GM23248 (cell line): ENCODE results near the gene REP15. TPM values are rescaled to one million over a fixed set of nuclear protein-coding genes. Genes with fewer than 3 reads are reported as not detected.

Experiments
- DNase-seq: peaks from one replicate; pipeline ENCODE4 v3.0.0-alpha.2; 2015
- H2AFZ ChIP-seq: fragments of 200-600 bp; sonication (generic); 2 replicates; pipeline ENCODE4 v1.6.1; 2016; ENCODE audit warnings: antibody characterized with exemption
- H3F3A ChIP-seq: fragments of 200-600 bp; sonication (generic); 2 replicates; pipeline ENCODE4 v1.6.1; 2016; ENCODE audit warnings: mild to moderate bottlenecking, antibody characterized with exemption, mixed run types; ENCODE audit not compliant: insufficient read depth
- H3K27ac ChIP-seq: fragments of 200-600 bp; sonication (generic); 2 replicates; pipeline ENCODE4 v1.5.1; 2016; ENCODE audit warnings: mild to moderate bottlenecking
- H3K27me3 ChIP-seq: fragments of 200-600 bp; sonication (generic); replicated peaks from 2 replicates; pipeline ENCODE4 v1.6.1; 2016; ENCODE audit warnings: mild to moderate bottlenecking; ENCODE audit not compliant: insufficient read depth
- H3K36me3 ChIP-seq: fragments of 200-600 bp; sonication (generic); 2 replicates; pipeline ENCODE4 v1.6.1; 2016; ENCODE audit warnings: low read depth, mild to moderate bottlenecking
- H3K4me1 ChIP-seq: fragments of 200-600 bp; sonication (generic); 2 replicates; pipeline ENCODE4 v1.6.1; 2016; ENCODE audit warnings: mild to moderate bottlenecking; ENCODE audit not compliant: insufficient read depth
- H3K4me2 ChIP-seq: fragments of 200-600 bp; sonication (generic); one replicate; pipeline ENCODE4 v1.6.1; 2016; ENCODE audit warnings: mild to moderate bottlenecking; ENCODE audit not compliant: unreplicated experiment
- H3K4me3 ChIP-seq: fragments of 200-600 bp; sonication (generic); 2 replicates; pipeline ENCODE4 v1.5.1; 2016; ENCODE audit warnings: mild to moderate bottlenecking
- H3K79me2 ChIP-seq: fragments of 200-600 bp; sonication (generic); 2 replicates; pipeline ENCODE4 v1.6.1; 2016; ENCODE audit warnings: mild to moderate bottlenecking; ENCODE audit not compliant: insufficient read depth
- H3K9ac ChIP-seq: fragments of 200-600 bp; sonication (generic); 2 replicates; pipeline ENCODE4 v1.6.1; 2016; ENCODE audit warnings: mild to moderate bottlenecking
- H3K9me2 ChIP-seq: fragments of 200-600 bp; sonication (generic); 2 replicates; pipeline ENCODE4 v1.6.1; 2016; ENCODE audit warnings: mixed run types, mild to moderate bottlenecking, moderate library complexity; ENCODE audit not compliant: insufficient read depth
- H3K9me3 ChIP-seq: fragments of 200-600 bp; sonication (generic); one replicate; pipeline ENCODE4 v1.6.1; 2017; ENCODE audit warnings: low read depth
- H4K20me1 ChIP-seq: fragments of 200-600 bp; sonication (generic); 2 replicates; pipeline ENCODE4 v1.6.0; 2016; ENCODE audit not compliant: insufficient read depth
- EZH2 ChIP-seq: fragments of 200-600 bp; sonication (generic); IDR thresholded peaks from 2 replicates; pipeline ENCODE4 v1.6.1; 2018; ENCODE audit warnings: antibody characterized with exemption, mild to moderate bottlenecking; ENCODE audit not compliant: insufficient read depth, poor library complexity, severe bottlenecking
- EZH2phosphoT487 ChIP-seq: fragments of 200-600 bp; sonication (generic); IDR thresholded peaks from 2 replicates; pipeline ENCODE4 v1.6.1; 2018; ENCODE audit warnings: antibody characterized with exemption, moderate library complexity, mild to moderate bottlenecking, low read depth; ENCODE audit not compliant: insufficient read depth
- WGBS, 2 experiments: methylation state at CpG; one replicate each; pipeline ENCODE4 v1.1.6; 2015 to 2017; ENCODE audit warnings: low lambda C conversion rate in 2 of 2, low coverage in 1 of 2; ENCODE audit errors: missing lambda C conversion rate in 2 of 2; 5-methylcytosine and 5-hydroxymethylcytosine counted together
- in situ Hi-C: fragments of 300-500 bp; cut with MboI; formaldehyde crosslinking; loops from 2 replicates; pipeline ENCODE4 v1.15.0; 2020
- polyA plus RNA-seq: library from polyadenylated mRNA; unstranded; fragments of >200 nt; fragmentation: Nextera tagmentation; extraction: Ambion mirVana; gene quantifications from 2 replicates; pipeline ENCODE4 v1.2.1, GENCODE V29; 2016
- total RNA-seq: library from RNA; depleted of rRNA; stranded (reverse); fragments of >200 nt; shearing (Covaris generic); gene quantifications from 2 replicates; pipeline ENCODE4 v1.2.3, GENCODE V29; 2014

Gene REP15
- total and polyA plus RNA-seq, 2 experiments from 2014 or later: 0.54 to 0.60 TPM

DNA sequence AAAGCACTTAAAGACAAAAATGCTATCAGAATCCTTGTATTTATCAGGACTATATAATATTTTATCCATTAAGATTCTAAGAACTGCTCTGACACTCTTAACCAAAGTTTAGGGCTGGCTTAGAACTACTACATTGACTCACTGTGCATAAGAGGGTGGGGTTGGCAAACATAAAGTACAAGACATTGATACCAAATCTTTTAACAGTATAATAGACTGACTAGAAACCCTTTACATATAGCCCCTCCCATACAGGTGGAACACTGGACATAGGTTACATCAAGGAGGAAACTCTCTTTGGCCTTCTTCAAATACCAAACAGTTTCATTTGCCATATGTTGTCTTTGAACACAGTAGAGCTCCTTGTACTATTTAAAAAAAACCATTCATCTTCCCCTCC is 15.6 kb upstream of the REP15 start:
- H3K27ac ChIP-seq: no peak overlapping the region
- no peaks in the 10 kb centered on the region for H3K9me3 ChIP-seq
- H3K9ac ChIP-seq: no peak overlapping the region
- 0 out of 2 replicates have a peak, but pooled peaks cover 3% of the 10 kb centered on the region for H3K4me1 ChIP-seq
- H3K79me2 ChIP-seq: no peaks in the 10 kb centered on the region
- in situ Hi-C loops: no loop called here
- no peak overlapping the region for H3K4me3 ChIP-seq
- no peaks in the 10 kb centered on the region for H4K20me1 ChIP-seq
- no peak overlapping the region for H3K4me2 ChIP-seq
- no peak overlapping the region for H2AFZ ChIP-seq
- DNase-seq: no peak
- TF ChIP-seq EZH2 (no peak), EZH2phosphoT487 (no peak)
- H3K9me2 ChIP-seq: no peaks in the 10 kb centered on the region
- H3F3A ChIP-seq: peaks cover 40% of the 10 kb centered on the region
- peaks cover 79% of the 10 kb centered on the region for H3K36me3 ChIP-seq
- H3K27me3 ChIP-seq: no peaks in the 10 kb centered on the region

DNA sequence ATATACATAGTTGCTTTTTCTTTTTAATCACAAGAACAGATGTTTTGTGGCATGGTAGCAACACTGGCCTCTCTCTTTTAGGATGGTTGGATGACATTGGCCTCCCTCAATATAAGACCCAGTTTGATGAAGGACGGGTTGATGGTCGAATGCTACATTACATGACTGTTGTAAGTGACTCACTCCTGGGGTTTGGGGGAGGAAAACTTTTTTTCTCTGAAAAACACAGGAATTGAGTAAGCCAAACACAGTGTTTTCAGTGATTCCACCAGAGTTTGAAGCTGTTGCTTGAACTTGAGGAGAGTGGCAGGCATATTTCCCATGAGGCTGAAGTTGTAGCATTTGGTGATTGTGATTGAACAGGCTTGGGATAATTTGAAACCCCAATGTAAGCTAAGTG is 13.7 kb upstream of the REP15 start:
- H3K4me1 ChIP-seq: 0 out of 2 replicates have a peak, but pooled peaks cover 3% of the 10 kb centered on the region
- H3K9me3 ChIP-seq: no peaks in the 10 kb centered on the region
- H2AFZ ChIP-seq: no peak overlapping the region
- no peaks in the 10 kb centered on the region for H3K9me2 ChIP-seq
- no peaks in the 10 kb centered on the region for H4K20me1 ChIP-seq
- no peak for TF ChIP-seq EZH2
- TF ChIP-seq EZH2phosphoT487: no peak
- H3K4me3 ChIP-seq: no peak overlapping the region
- H3K9ac ChIP-seq: no peak overlapping the region
- in situ Hi-C loops: no loop called here
- DNase-seq: peak; percentile 52
- H3K27ac ChIP-seq: peak overlapping the region; percentile 45
- H3F3A ChIP-seq: peaks cover 40% of the 10 kb centered on the region
- WGBS, 2 experiments: 68 to 76% methylated on average over 2 of the region's 2 CpGs
- no peak overlapping the region for H3K4me2 ChIP-seq
- H3K27me3 ChIP-seq: no peaks in the 10 kb centered on the region
- no peaks in the 10 kb centered on the region for H3K79me2 ChIP-seq
- H3K36me3 ChIP-seq: peaks cover 87% of the 10 kb centered on the region

DNA sequence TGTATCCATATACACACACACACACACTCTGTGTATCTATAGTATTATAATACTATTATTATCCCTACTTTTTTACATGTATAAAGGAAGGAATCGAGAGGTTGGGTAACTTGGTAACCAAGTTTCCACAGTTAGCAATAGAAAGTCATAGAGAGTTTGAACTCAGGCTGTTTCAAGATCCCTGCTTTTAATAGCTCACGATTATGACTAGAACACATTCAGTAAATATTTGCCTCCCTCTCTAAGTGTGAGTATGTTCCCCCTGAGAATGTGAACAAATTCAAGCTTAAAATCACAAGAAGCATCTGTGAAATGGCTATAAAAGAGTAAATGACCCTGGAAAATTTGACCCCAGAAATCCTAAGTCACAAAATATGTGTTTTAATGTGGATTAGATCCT is 11.0 kb upstream of the REP15 start:
- DNase-seq: no peak

DNA sequence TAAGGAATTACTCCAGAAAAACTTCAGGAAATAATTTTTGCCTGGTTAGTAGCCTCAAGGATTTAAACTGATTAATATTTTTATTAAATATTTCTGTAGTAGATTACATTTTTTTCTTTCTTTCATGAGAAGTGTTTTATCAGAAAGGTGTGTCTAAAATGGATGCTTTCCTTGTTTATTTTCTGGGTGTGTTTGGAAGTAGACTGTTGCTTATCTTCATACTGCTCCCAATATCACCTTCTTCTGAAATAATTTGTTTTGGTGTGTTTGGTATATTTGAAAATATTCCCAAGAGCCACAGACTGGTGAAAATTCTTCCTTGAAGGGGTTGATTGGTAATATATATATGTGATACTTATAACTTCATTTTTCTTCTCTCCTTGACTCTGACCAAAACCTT is 10.1 kb upstream of the REP15 start:
- Histone ChIP-seq H3F3A (peaks cover 18% of the 10 kb centered on the region), H3K27me3 (no peaks in the 10 kb centered on the region), H3K4me1 (0 out of 2 replicates have a peak, but pooled peaks cover 3% of the 10 kb centered on the region), H3K4me3 (no peak overlapping the region), H3K36me3 (peaks cover 87% of the 10 kb centered on the region), H3K4me2 (no peak overlapping the region), H3K9me2 (no peaks in the 10 kb centered on the region), H2AFZ (no peak overlapping the region), H3K79me2 (no peaks in the 10 kb centered on the region), H3K27ac (no peak overlapping the region), H3K9ac (no peak overlapping the region), H4K20me1 (no peaks in the 10 kb centered on the region), H3K9me3 (no peaks in the 10 kb centered on the region)
- in situ Hi-C loops: no loop called here
- TF ChIP-seq EZH2 (no peak), EZH2phosphoT487 (no peak)
- no peak for DNase-seq

More for the DNA sequence above, 11.0 kb upstream of the REP15 start:
- no peaks in the 10 kb centered on the region for H3K9me3 ChIP-seq
- H3K4me3 ChIP-seq: no peak overlapping the region
- no peak overlapping the region for H3K27ac ChIP-seq
- peaks cover 27% of the 10 kb centered on the region for H3F3A ChIP-seq
- H3K36me3 ChIP-seq: peaks cover 87% of the 10 kb centered on the region
- no peaks in the 10 kb centered on the region for H4K20me1 ChIP-seq
- 78 to 84% methylated on average over 2 of the region's 2 CpGs for WGBS, 2 experiments
- TF ChIP-seq EZH2phosphoT487 (no peak), EZH2 (no peak)
- H3K4me1 ChIP-seq: 0 out of 2 replicates have a peak, but pooled peaks cover 3% of the 10 kb centered on the region
- H3K4me2 ChIP-seq: no peak overlapping the region
- no peaks in the 10 kb centered on the region for H3K79me2 ChIP-seq
- H2AFZ ChIP-seq: no peak overlapping the region
- H3K9me2 ChIP-seq: no peaks in the 10 kb centered on the region
- in situ Hi-C loops: no loop called here
- no peaks in the 10 kb centered on the region for H3K27me3 ChIP-seq
- no peak overlapping the region for H3K9ac ChIP-seq

DNA sequence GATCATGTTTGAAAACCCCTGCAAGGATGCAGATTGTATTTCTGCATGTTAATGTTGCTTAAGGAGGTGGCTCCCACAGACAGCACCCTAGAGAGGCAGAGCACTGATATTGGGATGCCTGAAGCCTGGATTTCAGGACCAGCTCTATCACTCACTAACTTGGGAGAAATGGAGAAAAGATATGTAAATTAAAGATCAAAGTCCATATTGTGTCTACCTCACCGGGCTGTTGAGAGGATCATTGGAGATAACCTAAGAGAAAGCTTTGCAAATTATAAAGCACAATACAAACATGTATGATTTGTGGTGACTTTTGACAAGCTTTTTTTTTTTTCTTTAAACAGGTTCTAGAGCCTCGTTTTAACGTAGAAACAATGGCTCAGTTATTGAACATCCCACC is 7.6 kb upstream of the REP15 start:
- DNase-seq: no peak
- H4K20me1 ChIP-seq: no peaks in the 10 kb centered on the region
- no peaks in the 10 kb centered on the region for H3F3A ChIP-seq
- H3K9ac ChIP-seq: no peak overlapping the region
- WGBS, 2 experiments: 97 to 100% methylated on average over 3 of the region's 3 CpGs
- no peaks in the 10 kb centered on the region for H3K79me2 ChIP-seq
- in situ Hi-C loops: no loop called here
- no peaks in the 10 kb centered on the region for H3K9me3 ChIP-seq
- H3K9me2 ChIP-seq: no peaks in the 10 kb centered on the region
- H3K4me3 ChIP-seq: no peak overlapping the region
- H3K27me3 ChIP-seq: no peaks in the 10 kb centered on the region
- H3K27ac ChIP-seq: no peak overlapping the region
- no peak for TF ChIP-seq EZH2
- no peak for TF ChIP-seq EZH2phosphoT487
- no peak overlapping the region for H2AFZ ChIP-seq
- peaks cover 94% of the 10 kb centered on the region for H3K36me3 ChIP-seq
- H3K4me1 ChIP-seq: no peaks in the 10 kb centered on the region
- no peak overlapping the region for H3K4me2 ChIP-seq
